Measurements from ENCODE around the gene TTLL9. TPM values are rescaled to one million over a fixed set of nuclear protein-coding genes. Genes with fewer than 3 reads are reported as not detected.
"Not testable (repeated sequence)": the region's sequence is repeated elsewhere in the genome, so short reads cannot be mapped to it uniquely, and the experiment has no call there.

TTLL9 gene
- total and polyA plus RNA-seq, 12 donors, result 0.13 to 0.88 (median 0.23) TPM; not detected in 5

- no peak overlapping the region for H3K4me3 ChIP-seq
- 55 to 76% (median 65%) methylated on average over 2 of the region's 2 CpGs for WGBS, 4 donors
- no peaks in the 10 kb centered on the region for H3K36me3 ChIP-seq (replicated peaks in 1 of 2)
- intact Hi-C loops (cut with DNase I), result loop anchor here in 1 of 2 donors (10.0 kb wide), 1 partner anchor 198 kb away; no protein-coding TSS in a partner anchor
- no peak for DNase-seq
- no peak for TF ChIP-seq POLR2A (IDR thresholded peaks at IDR 0.05)
- TF ChIP-seq CTCF (IDR thresholded peaks at IDR 0.05), result no peak
- H3K27me3 ChIP-seq, result no peaks in the 10 kb centered on the region
- no peak overlapping the region for H3K27ac ChIP-seq
- peaks cover 0 to 3% of the 10 kb centered on the region in 2 donors for H3K4me1 ChIP-seq (replicated peaks in 1 of 2)
- H3K9me3 ChIP-seq (replicated peaks in 1 of 3), result no peaks in the 10 kb centered on the region
Measured at GRCh38 chr20:31827059-31827458, 43.4 kb upstream of the TTLL9 start.

- not testable (repeated sequence) for H3K36me3 ChIP-seq (replicated peaks in 1 of 2); H3K9me3 ChIP-seq (replicated peaks in 1 of 3); DNase-seq; H3K27ac ChIP-seq; H3K27me3 ChIP-seq; H3K4me1 ChIP-seq (replicated peaks in 1 of 2); H3K4me3 ChIP-seq
- intact Hi-C loops (cut with DNase I), result loop anchor here in 1 of 2 donors (10.0 kb wide), 1 partner anchor 197 kb away; no protein-coding TSS in a partner anchor
- 87 to 92% (median 91%) methylated on average over 11 of the region's 11 CpGs for WGBS, 4 donors
Measured at GRCh38 chr20:31828016-31828415, 42.4 kb upstream of the TTLL9 start.

- 82 to 90% (median 86%) methylated on average over 2 to 6 of the region's 6 CpGs for WGBS, 4 donors
- Histone ChIP-seq H3K4me3 (no peak overlapping the region), H3K27ac (no peak overlapping the region), H3K9me3 (replicated peaks in 1 of 3) (no peaks in the 10 kb centered on the region), H3K27me3 (no peaks in the 10 kb centered on the region), H3K36me3 (replicated peaks in 1 of 2) (no peaks in the 10 kb centered on the region), H3K4me1 (replicated peaks in 1 of 2) (no peaks in the 10 kb centered on the region)
- TF ChIP-seq POLR2A (IDR thresholded peaks at IDR 0.05) (no peak), CTCF (IDR thresholded peaks at IDR 0.05) (no peak)
- DNase-seq, result no peak
- intact Hi-C loops (cut with DNase I), result loop anchor here in 1 of 2 donors (10.0 kb wide), 1 partner anchor 195 kb away; no protein-coding TSS in a partner anchor
Measured at GRCh38 chr20:31829731-31830130, 40.7 kb upstream of the TTLL9 start.

- no peaks in the 10 kb centered on the region for H3K9me3 ChIP-seq (replicated peaks in 1 of 3)
- WGBS, 4 donors, result 83 to 88% (median 86%) methylated on average over 5 to 8 of the region's 8 CpGs
- intact Hi-C loops (cut with DNase I), result no loop called here
- H3K36me3 ChIP-seq (replicated peaks in 1 of 2), result no peaks in the 10 kb centered on the region
- TF ChIP-seq POLR2A (IDR thresholded peaks at IDR 0.05), result no peak
- TF ChIP-seq CTCF (IDR thresholded peaks at IDR 0.05), result no peak
- no peaks in the 10 kb centered on the region for H3K4me1 ChIP-seq (replicated peaks in 1 of 2)
- no peak overlapping the region for H3K4me3 ChIP-seq
- H3K27ac ChIP-seq, result no peak overlapping the region
- H3K27me3 ChIP-seq, result no peaks in the 10 kb centered on the region
- DNase-seq, result no peak
Measured at GRCh38 chr20:31830406-31830981, 39.9 kb upstream of the TTLL9 start.

- 79 to 84% (median 80%) methylated on average over 5 to 6 of the region's 6 CpGs for WGBS, 4 donors
- peaks cover 4 to 6% of the 10 kb centered on the region in 2 donors for H3K4me1 ChIP-seq (replicated peaks in 1 of 2)
- intact Hi-C loops (cut with DNase I), result no loop called here
Measured at GRCh38 chr20:31831211-31831610, 39.2 kb upstream of the TTLL9 start.

More at GRCh38 chr20:31831211-31831610, 39.2 kb upstream of the TTLL9 start:
- Histone ChIP-seq H3K36me3 (replicated peaks in 1 of 2) (no peaks in the 10 kb centered on the region), H3K4me3 (no peak overlapping the region), H3K9me3 (replicated peaks in 1 of 3) (no peaks in the 10 kb centered on the region), H3K27ac (no peak overlapping the region), H3K27me3 (no peaks in the 10 kb centered on the region)
- DNase-seq, result no peak
- no peak for TF ChIP-seq CTCF (IDR thresholded peaks at IDR 0.05)
- no peak for TF ChIP-seq POLR2A (IDR thresholded peaks at IDR 0.05)

Data from adrenal gland (tissue), 12 donors.